HUES64 (cell line): Measurements from ENCODE around the gene MAN1A1.

ENCODE experiments used
- H3K27ac ChIP-seq: 2 replicates; pipeline ENCODE4 v1.7.0; 2013; ENCODE audit warnings: low read depth, low read length, inconsistent platforms
- H3K27me3 ChIP-seq: 2 replicates; pipeline ENCODE4 v1.6.1; 2013; ENCODE audit warnings: mild to moderate bottlenecking, low read length; ENCODE audit not compliant: insufficient read depth
- H3K36me3 ChIP-seq: 2 replicates; pipeline ENCODE4 v1.6.1; 2013; ENCODE audit warnings: mild to moderate bottlenecking, low read length; ENCODE audit not compliant: insufficient read depth
- H3K4me1 ChIP-seq: 2 replicates; pipeline ENCODE4 v1.6.1; 2013; ENCODE audit warnings: mild to moderate bottlenecking, low read length, moderate library complexity; ENCODE audit not compliant: insufficient read depth
- H3K4me3 ChIP-seq: 2 replicates; pipeline ENCODE4 v1.5.1; 2013; ENCODE audit warnings: mild to moderate bottlenecking, low read length, moderate library complexity
- H3K9ac ChIP-seq: 2 replicates; pipeline ENCODE4 v1.6.1; 2013; ENCODE audit warnings: mild to moderate bottlenecking, low read depth, low read length
- H3K9me3 ChIP-seq: 2 replicates; pipeline ENCODE4 v1.6.1; 2013; ENCODE audit warnings: low read depth, low read length; ENCODE audit not compliant: insufficient read depth
- WGBS: fragments of 150-250, 120-280 bp; methylation state at CpG from one replicate; pipeline ENCODE4 v1.1.7; 2013; ENCODE audit warnings: missing lambda C conversion rate; 5-methylcytosine and 5-hydroxymethylcytosine counted together

Gene MAN1A1

DNA sequence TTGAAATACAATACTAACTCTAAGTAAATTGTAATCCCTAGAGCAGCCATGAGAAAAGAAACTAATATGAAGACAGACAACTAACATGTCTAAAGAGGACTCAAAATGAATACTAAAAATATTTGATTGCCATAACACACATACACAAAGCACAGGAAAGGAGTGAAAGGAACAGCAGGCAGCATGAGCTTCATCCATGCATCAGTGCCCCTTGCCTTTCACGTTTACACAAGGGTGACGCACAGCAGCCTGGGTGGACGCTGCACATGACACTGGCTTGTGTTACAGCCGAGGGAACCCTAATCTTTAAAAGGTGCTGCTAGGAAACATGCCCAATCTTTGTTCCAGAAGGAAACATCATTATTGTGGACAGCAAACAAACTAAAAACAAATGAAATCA is 123.5 kb downstream of the MAN1A1 start:
- 88% methylated on average over 4 of the region's 4 CpGs for WGBS
- Histone ChIP-seq H3K9ac (no peak overlapping the region), H3K27me3 (no peaks in the 10 kb centered on the region)

DNA sequence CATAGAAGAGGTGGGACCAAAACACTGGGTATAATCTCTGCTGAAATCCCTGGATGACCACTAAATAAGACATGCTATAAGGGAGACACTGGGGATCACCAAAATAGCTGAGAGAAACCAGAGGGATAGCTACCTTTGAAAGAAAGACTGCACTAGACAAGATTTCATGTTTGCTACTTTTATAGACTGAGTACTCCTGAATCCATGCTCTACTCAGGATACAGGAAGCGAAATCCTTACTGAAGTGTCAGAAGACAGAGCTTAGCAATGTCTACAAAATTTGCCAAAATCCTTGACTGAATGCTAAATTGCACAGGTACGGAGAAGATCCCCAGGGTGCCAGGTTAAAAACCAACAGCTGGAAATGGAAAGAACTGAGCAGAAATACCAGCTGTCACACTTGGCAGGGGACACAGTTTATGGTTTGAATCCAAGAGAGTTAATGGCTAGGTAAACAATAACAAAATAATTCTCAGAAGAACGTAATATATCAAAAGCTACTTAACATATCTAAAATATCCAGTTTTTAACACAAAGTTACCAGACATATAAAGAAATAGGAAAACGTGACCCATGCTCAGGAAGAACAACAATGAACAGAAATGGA is 125.4 kb downstream of the MAN1A1 start:
- no peak overlapping the region for H3K9ac ChIP-seq
- no peaks in the 10 kb centered on the region for H3K9me3 ChIP-seq
- WGBS = 97% methylated on average over 4 of the region's 4 CpGs
- no peaks in the 10 kb centered on the region for H3K4me1 ChIP-seq
- no peak overlapping the region for H3K4me3 ChIP-seq
- no peaks in the 10 kb centered on the region for H3K27me3 ChIP-seq
- H3K27ac ChIP-seq = no peak overlapping the region
- no peaks in the 10 kb centered on the region for H3K36me3 ChIP-seq

More for the DNA sequence above, 123.5 kb downstream of the MAN1A1 start:
- Histone ChIP-seq H3K27ac (no peak overlapping the region), H3K36me3 (no peaks in the 10 kb centered on the region), H3K4me3 (no peak overlapping the region), H3K9me3 (no peaks in the 10 kb centered on the region), H3K4me1 (no peaks in the 10 kb centered on the region)

GRCh38 chr6:119220452-119220851 is 129.1 kb downstream of the MAN1A1 start:
- 100% methylated on average over 1 of the region's 1 CpG for WGBS
- no peaks in the 10 kb centered on the region for H3K9me3 ChIP-seq
- no peaks in the 10 kb centered on the region for H3K36me3 ChIP-seq
- no peak overlapping the region for H3K9ac ChIP-seq
- no peak overlapping the region for H3K27ac ChIP-seq
- H3K4me3 ChIP-seq = no peak overlapping the region
- no peaks in the 10 kb centered on the region for H3K4me1 ChIP-seq
- H3K27me3 ChIP-seq = no peaks in the 10 kb centered on the region

- Histone ChIP-seq H3K36me3 (no peaks in the 10 kb centered on the region), H3K27ac (no peak overlapping the region), H3K9me3 (no peaks in the 10 kb centered on the region), H3K4me1 (no peaks in the 10 kb centered on the region), H3K4me3 (no peak overlapping the region), H3K27me3 (no peaks in the 10 kb centered on the region), H3K9ac (no peak overlapping the region)
- WGBS = 98% methylated on average over 4 of the region's 4 CpGs
Observed at GRCh38 chr6:119218548-119218947, 131.0 kb downstream of the MAN1A1 start.

DNA sequence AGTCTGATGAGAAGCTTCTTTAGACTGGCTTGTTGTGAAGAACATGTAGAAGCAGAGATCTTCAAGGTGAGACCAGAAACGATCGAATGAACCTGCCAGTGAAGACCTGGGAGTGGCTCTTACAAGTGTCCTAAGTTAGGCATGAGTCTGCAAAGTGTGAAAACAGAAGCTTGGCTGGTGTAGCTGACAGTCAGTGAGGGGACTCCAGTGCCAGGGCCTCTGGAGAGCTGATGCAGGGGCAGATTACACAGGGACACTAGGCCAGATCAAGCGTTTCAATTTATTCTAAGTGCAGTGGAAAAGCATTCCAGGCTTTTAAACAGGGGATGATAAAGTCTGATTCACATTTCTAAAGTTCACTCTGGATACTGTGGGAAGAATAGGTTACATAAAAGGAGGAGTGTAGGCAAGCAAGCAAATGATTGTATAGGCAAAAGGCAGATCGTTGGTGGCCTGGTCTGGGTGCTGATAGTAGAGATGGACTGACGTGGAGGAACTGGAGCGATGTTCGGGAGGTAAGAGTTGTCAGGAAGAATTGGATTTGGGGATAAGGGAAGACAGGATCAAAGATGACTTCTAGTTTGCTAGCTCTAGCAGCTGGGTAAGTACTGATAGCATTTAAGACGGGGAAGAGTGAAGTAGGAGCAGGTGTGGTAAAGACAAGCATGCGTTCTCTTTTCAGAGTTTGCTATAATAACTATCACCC is 133.5 kb downstream of the MAN1A1 start:
- WGBS = 94% methylated on average over 8 of the region's 9 CpGs
- Histone ChIP-seq H3K4me1 (no peaks in the 10 kb centered on the region), H3K27ac (no peak overlapping the region), H3K27me3 (no peaks in the 10 kb centered on the region), H3K9ac (no peak overlapping the region), H3K9me3 (no peaks in the 10 kb centered on the region), H3K36me3 (no peaks in the 10 kb centered on the region), H3K4me3 (no peak overlapping the region)

DNA sequence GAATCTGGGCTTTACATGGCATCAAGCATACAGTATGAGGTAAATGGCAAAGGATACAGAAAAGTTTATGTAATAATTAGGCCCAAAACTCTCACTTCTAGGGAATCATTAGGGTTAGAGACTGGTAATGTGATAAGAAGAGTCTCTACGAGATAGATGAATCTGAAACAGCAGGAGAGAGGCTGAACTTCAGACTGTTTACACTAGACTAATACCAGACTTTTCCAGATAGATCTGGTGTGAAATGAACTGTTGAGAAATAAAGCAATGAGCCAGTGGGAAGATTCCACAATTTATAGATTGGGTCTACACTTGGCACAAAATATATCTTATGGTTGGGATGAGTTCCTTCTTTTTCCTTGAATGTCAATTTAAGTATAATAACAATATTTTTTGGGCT is 134.3 kb downstream of the MAN1A1 start:
- no peak overlapping the region for H3K9ac ChIP-seq
- no peaks in the 10 kb centered on the region for H3K4me1 ChIP-seq
- no peak overlapping the region for H3K4me3 ChIP-seq
- WGBS = 78% methylated on average over 1 of the region's 1 CpG
- H3K36me3 ChIP-seq = no peaks in the 10 kb centered on the region
- no peaks in the 10 kb centered on the region for H3K27me3 ChIP-seq
- H3K9me3 ChIP-seq = no peaks in the 10 kb centered on the region
- no peak overlapping the region for H3K27ac ChIP-seq

- no peaks in the 10 kb centered on the region for H3K36me3 ChIP-seq
Observed at GRCh38 chr6:119210596-119210995, 139.0 kb downstream of the MAN1A1 start.

GRCh38 chr6:119209452-119210205 is 139.9 kb downstream of the MAN1A1 start:
- Histone ChIP-seq H3K9me3 (no peaks in the 10 kb centered on the region), H3K4me3 (no peak overlapping the region), H3K9ac (no peak overlapping the region), H3K36me3 (no peaks in the 10 kb centered on the region), H3K27me3 (no peaks in the 10 kb centered on the region), H3K4me1 (no peaks in the 10 kb centered on the region), H3K27ac (no peak overlapping the region)
- 96% methylated on average over 11 of the region's 11 CpGs for WGBS

More at GRCh38 chr6:119210596-119210995, 139.0 kb downstream of the MAN1A1 start:
- Histone ChIP-seq H3K4me3 (no peak overlapping the region), H3K4me1 (no peaks in the 10 kb centered on the region), H3K9me3 (no peaks in the 10 kb centered on the region), H3K27ac (no peak overlapping the region), H3K27me3 (no peaks in the 10 kb centered on the region), H3K9ac (no peak overlapping the region)

DNA sequence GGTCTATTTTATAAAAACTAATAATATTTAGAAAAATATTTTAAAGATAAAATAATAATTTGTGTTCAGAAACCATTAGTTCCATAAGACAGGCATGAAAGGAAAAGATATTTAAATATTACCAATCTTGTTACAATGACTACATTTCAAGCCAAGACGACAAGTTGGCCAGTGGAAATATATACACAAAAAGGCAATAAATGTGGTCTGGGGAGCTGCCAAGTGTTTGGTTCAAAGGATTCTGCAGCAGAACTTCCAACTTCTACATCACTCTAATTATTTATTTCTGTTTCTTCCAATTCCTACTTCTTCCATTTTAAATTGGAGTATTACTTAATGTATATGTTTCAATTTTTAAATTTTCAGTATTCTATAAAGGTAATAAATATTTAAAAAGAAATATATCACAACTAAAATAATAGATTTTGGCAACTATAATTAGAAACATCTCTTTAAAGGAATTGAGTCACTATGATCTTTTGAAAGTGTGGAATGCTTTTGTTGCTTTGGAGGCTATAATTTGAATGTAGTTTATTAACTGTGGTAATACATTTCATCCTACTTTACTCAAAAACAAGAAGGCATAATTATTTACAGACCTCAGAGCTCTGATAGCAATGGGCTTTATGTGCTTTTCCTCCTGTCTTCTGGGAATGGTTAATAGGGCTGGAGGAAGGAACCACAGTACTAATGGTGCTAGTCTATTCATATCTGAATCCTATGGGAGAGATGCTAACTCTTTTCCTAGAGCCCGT is 141.4 kb downstream of the MAN1A1 start:
- H3K27ac ChIP-seq = no peak overlapping the region
- 100% methylated on average over 2 of the region's 2 CpGs for WGBS
- H3K36me3 ChIP-seq = no peaks in the 10 kb centered on the region

GRCh38 chr6:119207327-119207726 is 142.2 kb downstream of the MAN1A1 start:
- WGBS = 87% methylated on average over 2 of the region's 2 CpGs
- Histone ChIP-seq H3K4me3 (no peak overlapping the region), H3K4me1 (no peaks in the 10 kb centered on the region), H3K36me3 (no peaks in the 10 kb centered on the region), H3K9ac (no peak overlapping the region), H3K9me3 (no peaks in the 10 kb centered on the region), H3K27me3 (no peaks in the 10 kb centered on the region), H3K27ac (no peak overlapping the region)

More for the DNA sequence above, 141.4 kb downstream of the MAN1A1 start:
- H3K4me3 ChIP-seq = no peak overlapping the region
- no peaks in the 10 kb centered on the region for H3K27me3 ChIP-seq
- no peaks in the 10 kb centered on the region for H3K4me1 ChIP-seq
- no peaks in the 10 kb centered on the region for H3K9me3 ChIP-seq
- H3K9ac ChIP-seq = no peak overlapping the region
